Keratinocyte (primary cell): ENCODE results near the gene REV3L. TPM values are rescaled to one million over a fixed set of nuclear protein-coding genes. Genes with fewer than 3 reads are reported as not detected.
"Not testable (repeated sequence)": the region's sequence is repeated elsewhere in the genome, so short reads cannot be mapped to it uniquely, and the experiment has no call there.

ENCODE experiments used
- DNase-seq: peaks from one replicate; pipeline ENCODE4 v3.0.0-alpha.2; 2011; ENCODE audit warnings: low read depth, missing footprints, low spot score
- FAIRE-seq: peaks from 2 replicates; lab custom pipeline; 2011; peaks lifted over from hg19 to GRCh38; lab: Jason Lieb, UNC
- H2AFZ ChIP-seq: 2 replicates; pipeline ENCODE4 v1.6.0; 2012; ENCODE audit warnings: low read length, control low read depth, inconsistent platforms; ENCODE audit not compliant: control insufficient read depth
- H3K27ac ChIP-seq: 2 replicates; pipeline ENCODE4 v1.5.1; 2011; ENCODE audit warnings: low read length; ENCODE audit not compliant: control insufficient read depth, insufficient read depth
- H3K27me3 ChIP-seq: 3 replicates; pipeline ENCODE4 v1.6.0; 2011; ENCODE audit warnings: low read length; ENCODE audit not compliant: control insufficient read depth, insufficient read depth; ENCODE audit errors: extremely low read depth
- H3K36me3 ChIP-seq, 2 experiments: 2 replicates in 1 of 2; 3 replicates in 1 of 2; pipeline ENCODE4 v1.5.1; 2011; ENCODE audit warnings: low read length in 2 of 2, mild to moderate bottlenecking in 1 of 2; ENCODE audit not compliant: control insufficient read depth in 2 of 2, insufficient read depth in 2 of 2; ENCODE audit errors: extremely low read depth in 1 of 2
- H3K4me1 ChIP-seq: 3 replicates; pipeline ENCODE4 v1.5.1; 2011; ENCODE audit warnings: low read length; ENCODE audit not compliant: control insufficient read depth, insufficient read depth; ENCODE audit errors: extremely low read depth
- H3K4me2 ChIP-seq: 3 replicates; pipeline ENCODE4 v1.6.0; 2011; ENCODE audit warnings: low read depth, low read length; ENCODE audit not compliant: control insufficient read depth, insufficient read depth; ENCODE audit errors: extremely low read depth
- H3K4me3 ChIP-seq, 3 experiments: fragments of 200-600 bp in 1 of 3; sonication (generic) in 1 of 3; 2 replicates in 2 of 3; 3 replicates in 1 of 3; pipeline ENCODE4 v1.5.1; 2011 to 2016; ENCODE audit warnings: low read length in 3 of 3, mild to moderate bottlenecking in 3 of 3, control low read depth in 2 of 3, inconsistent platforms in 1 of 3, low read depth in 1 of 3, mixed read lengths in 1 of 3, mixed run types in 1 of 3, moderate library complexity in 1 of 3; ENCODE audit not compliant: control insufficient read depth in 2 of 3, insufficient read depth in 2 of 3; ENCODE audit errors: extremely low read depth in 1 of 3
- H3K79me2 ChIP-seq: 2 replicates; pipeline ENCODE4 v1.6.0; 2012; ENCODE audit warnings: low read length; ENCODE audit not compliant: control insufficient read depth, insufficient read depth
- H3K9ac ChIP-seq: 3 replicates; pipeline ENCODE4 v1.6.0; 2011; ENCODE audit warnings: low read length; ENCODE audit not compliant: control insufficient read depth, insufficient read depth; ENCODE audit errors: extremely low read depth
- H3K9me1 ChIP-seq: 3 replicates; pipeline ENCODE4 v1.6.0; 2011; ENCODE audit warnings: low read length; ENCODE audit not compliant: control insufficient read depth, insufficient read depth; ENCODE audit errors: extremely low read depth
- H3K9me3 ChIP-seq: 2 replicates; pipeline ENCODE4 v1.5.1; 2012; ENCODE audit warnings: low read depth, low read length; ENCODE audit not compliant: control insufficient read depth
- H4K20me1 ChIP-seq: 3 replicates; pipeline ENCODE4 v1.6.0; 2011; ENCODE audit warnings: low read length; ENCODE audit not compliant: control insufficient read depth, insufficient read depth; ENCODE audit errors: extremely low read depth
- EZH2 ChIP-seq: IDR thresholded peaks from one replicate; pipeline ENCODE4 v1.6.1; 2012; ENCODE audit warnings: inconsistent platforms, mild to moderate bottlenecking, low read length, moderate library complexity
- dilution Hi-C: fragments of 300-500 bp; cut with MboI; formaldehyde crosslinking; loops from one replicate; pipeline ENCODE4 v1.7.0; 2020; ENCODE audit warnings: low sequenced_read_pairs; ENCODE audit not compliant: extremely low pct_ligation_motif_present
- polyA plus RNA-seq, 5 experiments: library from polyadenylated mRNA; depleted of rRNA in 3 of 5; stranded (reverse) in 3 of 5; stranded (forward) in 1 of 5; unstranded in 1 of 5; fragments of >200 nt; gene quantifications; 1 replicate in 1 of 5; 2 replicates in 3 of 5; 3 replicates in 1 of 5; pipeline versions ENCODE4 v1.2.1 to v1.2.3, GENCODE V29; 2011 to 2012; ENCODE audit warnings: missing spikeins in 2 of 5, low read depth in 1 of 5, low replicate concordance in 1 of 5
- TF ChIP-seq, protein P1 (sequence below), 3 experiments: IDR thresholded peaks in 1 of 3; conservative IDR thresholded peaks in 1 of 3; optimal IDR thresholded peaks in 1 of 3; 2 replicates in 2 of 3; 3 replicates in 1 of 3; pipeline versions ENCODE3 to v1.5.1; 2011; ENCODE audit warnings: low read length in 3 of 3, mild to moderate bottlenecking in 3 of 3, moderate library complexity in 2 of 3, control low read depth in 1 of 3, inconsistent platforms in 1 of 3; ENCODE audit not compliant: insufficient read depth in 2 of 3; ENCODE audit errors: extremely low read depth in 1 of 3

The REV3L gene
- polyA plus RNA-seq, 1 donor (not counting 4 experiments of a cell fraction or from before 2014, with no cell fraction given), result 9.5 TPM

GRCh38 chr6:111515259-111515658 lies 32.2 kb upstream of the REV3L start:
- no peaks in the 10 kb centered on the region for H3K9me3 ChIP-seq
- no peak overlapping the region for H2AFZ ChIP-seq
- H3K4me2 ChIP-seq, result no peak overlapping the region
- dilution Hi-C loops, result no loop called here
- H3K9me1 ChIP-seq, result no peaks in the 10 kb centered on the region
- no peaks in the 10 kb centered on the region for H4K20me1 ChIP-seq
- H3K36me3 ChIP-seq, result no peaks in the 10 kb centered on the region
- no peak overlapping the region for H3K9ac ChIP-seq
- H3K27ac ChIP-seq, result no peak overlapping the region
- H3K27me3 ChIP-seq, result no peaks in the 10 kb centered on the region
- no peak overlapping the region for H3K4me3 ChIP-seq
- TF ChIP-seq, protein P1, sequence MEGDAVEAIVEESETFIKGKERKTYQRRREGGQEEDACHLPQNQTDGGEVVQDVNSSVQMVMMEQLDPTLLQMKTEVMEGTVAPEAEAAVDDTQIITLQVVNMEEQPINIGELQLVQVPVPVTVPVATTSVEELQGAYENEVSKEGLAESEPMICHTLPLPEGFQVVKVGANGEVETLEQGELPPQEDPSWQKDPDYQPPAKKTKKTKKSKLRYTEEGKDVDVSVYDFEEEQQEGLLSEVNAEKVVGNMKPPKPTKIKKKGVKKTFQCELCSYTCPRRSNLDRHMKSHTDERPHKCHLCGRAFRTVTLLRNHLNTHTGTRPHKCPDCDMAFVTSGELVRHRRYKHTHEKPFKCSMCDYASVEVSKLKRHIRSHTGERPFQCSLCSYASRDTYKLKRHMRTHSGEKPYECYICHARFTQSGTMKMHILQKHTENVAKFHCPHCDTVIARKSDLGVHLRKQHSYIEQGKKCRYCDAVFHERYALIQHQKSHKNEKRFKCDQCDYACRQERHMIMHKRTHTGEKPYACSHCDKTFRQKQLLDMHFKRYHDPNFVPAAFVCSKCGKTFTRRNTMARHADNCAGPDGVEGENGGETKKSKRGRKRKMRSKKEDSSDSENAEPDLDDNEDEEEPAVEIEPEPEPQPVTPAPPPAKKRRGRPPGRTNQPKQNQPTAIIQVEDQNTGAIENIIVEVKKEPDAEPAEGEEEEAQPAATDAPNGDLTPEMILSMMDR (optimal IDR thresholded peaks at IDR 0.05 in 1 of 3, IDR thresholded peaks at IDR 0.05 in 1 of 3, conservative IDR thresholded peaks at IDR 0.05 in 1 of 3; ENCODE audit: extremely low read depth in 1 of 3, insufficient read depth in 2 of 3, low read length in 3 of 3), result no peak
- no peak for TF ChIP-seq EZH2
- H3K4me1 ChIP-seq, result no peaks in the 10 kb centered on the region
- DNase-seq, result no peak
- H3K79me2 ChIP-seq, result no peaks in the 10 kb centered on the region
- FAIRE-seq, result no peak

DNA sequence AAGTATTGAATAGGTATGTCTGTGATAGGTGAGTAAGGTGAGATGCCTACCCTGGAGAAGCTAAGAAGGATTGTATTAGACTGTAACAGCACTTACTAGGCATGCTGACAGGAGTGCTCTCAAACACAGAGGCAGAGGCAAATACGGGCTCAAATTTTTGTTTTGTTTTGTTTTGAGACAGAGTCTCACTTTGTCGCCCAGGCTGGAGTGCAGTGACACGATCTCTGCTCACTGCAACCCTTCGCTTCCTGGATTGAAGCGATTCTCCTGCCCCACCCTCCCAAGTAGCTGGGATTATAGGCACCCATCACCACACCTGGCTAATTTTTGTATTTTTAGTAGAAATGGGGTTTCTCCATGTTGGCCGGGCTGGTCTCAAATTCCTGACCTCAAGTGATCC lies 31.5 kb upstream of the REV3L start:
- H3K4me1 ChIP-seq, H3K9me1 ChIP-seq, dilution Hi-C loops, DNase-seq, H3K9me3 ChIP-seq, H3K4me2 ChIP-seq, H3K9ac ChIP-seq, FAIRE-seq, H3K79me2 ChIP-seq, H3K27ac ChIP-seq, H3K36me3 ChIP-seq, H4K20me1 ChIP-seq, H3K27me3 ChIP-seq, H2AFZ ChIP-seq, H3K4me3 ChIP-seq: not testable (repeated sequence)

DNA sequence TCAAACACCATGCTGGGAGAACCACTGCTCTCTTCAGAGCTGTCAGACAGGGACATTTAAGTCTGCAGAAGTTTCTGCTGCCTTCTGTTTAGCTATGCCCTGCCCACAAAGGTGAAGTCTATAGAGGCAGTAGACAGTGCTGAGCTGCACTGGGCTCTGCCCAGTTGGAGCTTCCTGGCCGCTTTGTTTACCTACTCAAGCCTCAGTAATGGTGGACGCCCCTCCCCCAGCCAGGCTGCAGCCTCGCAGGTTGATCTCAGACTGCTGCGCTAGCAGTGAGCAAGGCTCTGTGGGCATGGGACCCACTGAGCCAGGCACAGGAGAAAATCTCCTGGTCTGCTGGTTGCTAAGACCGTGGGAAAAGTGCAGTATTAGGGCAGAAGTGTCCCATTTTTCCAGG lies 24.2 kb upstream of the REV3L start:
- H3K27ac ChIP-seq, H3K4me2 ChIP-seq, dilution Hi-C loops, H3K27me3 ChIP-seq, H3K4me1 ChIP-seq, H3K9me3 ChIP-seq, FAIRE-seq, H3K79me2 ChIP-seq, H2AFZ ChIP-seq, H4K20me1 ChIP-seq, DNase-seq, H3K36me3 ChIP-seq, H3K9ac ChIP-seq, H3K4me3 ChIP-seq, H3K9me1 ChIP-seq: not testable (repeated sequence)

DNA sequence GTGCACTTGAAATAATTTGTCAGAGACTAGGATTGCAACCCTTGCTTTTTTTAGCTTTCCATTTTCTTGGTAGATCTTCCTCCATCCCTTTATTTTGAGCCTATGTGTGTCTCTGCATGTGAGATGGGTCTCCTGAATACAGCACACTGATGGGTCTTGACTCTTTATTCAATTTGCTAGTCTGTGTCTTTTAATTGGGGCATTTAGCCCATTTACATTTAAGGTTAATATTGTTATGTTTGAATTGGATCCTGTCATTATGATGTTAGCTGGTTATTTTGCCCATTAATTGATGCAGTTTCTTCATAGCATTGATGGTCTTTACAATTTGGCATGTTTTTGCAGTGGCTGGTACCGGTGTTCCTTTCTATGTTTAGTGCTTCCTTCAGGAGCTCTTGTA lies 22.5 kb upstream of the REV3L start:
- H3K4me1 ChIP-seq, H3K27me3 ChIP-seq, H3K27ac ChIP-seq, H3K36me3 ChIP-seq, H4K20me1 ChIP-seq, H3K4me2 ChIP-seq, H3K4me3 ChIP-seq, H2AFZ ChIP-seq, H3K9me3 ChIP-seq, H3K79me2 ChIP-seq, DNase-seq, H3K9me1 ChIP-seq, dilution Hi-C loops, FAIRE-seq, H3K9ac ChIP-seq: not testable (repeated sequence)
